Vagina (tissue), 2 donors: ENCODE results near the gene MPHOSPH9.

Source experiments
- CTCF ChIP-seq, 3 experiments: fragments of 450-650 bp in 2 of 3; fragments of 200-600 bp in 1 of 3; sonication (generic) in 1 of 3; IDR thresholded peaks; one replicate each; pipeline ENCODE4 v1.5.1; 2017 to 2019; ENCODE audit warnings: antibody characterized with exemption in 3 of 3, mild to moderate bottlenecking in 2 of 3, moderate library complexity in 2 of 3
- POLR2A ChIP-seq, 2 donors: fragments of 450-650 bp; IDR thresholded peaks; one replicate each; pipeline ENCODE4 v1.6.1; 2017; ENCODE audit warnings: antibody characterized with exemption in 2 of 2, mild to moderate bottlenecking in 2 of 2, moderate library complexity in 2 of 2
- POLR2AphosphoS5 ChIP-seq, 2 donors: sonication (generic); formaldehyde crosslinking; IDR thresholded peaks; one replicate each; pipeline ENCODE4 v1.9.0; 2017; ENCODE audit warnings: antibody characterized with exemption in 2 of 2, mild to moderate bottlenecking in 2 of 2, low read depth in 1 of 2; ENCODE audit not compliant: insufficient read depth in 1 of 2

- TF ChIP-seq POLR2AphosphoS5 (IDR thresholded peaks at IDR 0.05; ENCODE audit: insufficient read depth in 1 of 2, low read depth in 1 of 2) (no peak), CTCF (IDR thresholded peaks at IDR 0.05) (no peak), POLR2A (IDR thresholded peaks at IDR 0.05) (no peak)
Measured at GRCh38 chr12:123148655-123149054, 84.3 kb downstream of the MPHOSPH9 start.
